H1 (cell line): Measurements from ENCODE around the gene PXDC1.

Experiments used
- CTCF ChIP-seq, 3 experiments: IDR thresholded peaks; 1 replicate in 2 of 3; 2 replicates in 1 of 3; pipeline versions ENCODE4 v1.5.1 to v1.6.1; 2011; ENCODE audit warnings: low read length in 3 of 3, mild to moderate bottlenecking in 3 of 3, inconsistent platforms in 2 of 3, low read depth in 1 of 3, moderate library complexity in 1 of 3; ENCODE audit not compliant: insufficient read depth in 1 of 3; ENCODE audit errors: control extremely low read depth in 1 of 3
- JUN ChIP-seq: IDR thresholded peaks from 2 replicates; pipeline ENCODE4 v1.6.1; 2011; ENCODE audit warnings: low read depth, mild to moderate bottlenecking, improper control_type of control experiment, low read length
- KDM1A ChIP-seq: fragments of 200-600, 300-600 bp; sonication (generic); IDR thresholded peaks from 2 replicates; pipeline ENCODE4 v1.7.1; 2016; ENCODE audit warnings: mild to moderate bottlenecking, low read length, borderline replicate concordance
- MAFK ChIP-seq: IDR thresholded peaks from 2 replicates; pipeline ENCODE4 v1.6.1; 2012; ENCODE audit warnings: low read depth, mild to moderate bottlenecking, improper control_type of control experiment, low read length
- POLR2A ChIP-seq, 2 experiments: IDR thresholded peaks; 1 replicate in 1 of 2; 2 replicates in 1 of 2; pipeline ENCODE4 v1.6.1; 2011; ENCODE audit warnings: low read depth in 2 of 2, low read length in 2 of 2, mild to moderate bottlenecking in 2 of 2; ENCODE audit errors: control extremely low read depth in 1 of 2
- USF2 ChIP-seq: IDR thresholded peaks from 2 replicates; pipeline ENCODE4 v1.6.1; 2011; ENCODE audit warnings: low read length, improper control_type of control experiment
- ZNF274 ChIP-seq: IDR thresholded peaks from 2 replicates; pipeline ENCODE4 v1.7.0; 2012; ENCODE audit warnings: low read length, borderline replicate concordance; ENCODE audit errors: extremely low read depth

GRCh38 chr6:3762852-3763251 lies 11.3 kb upstream of the PXDC1 start:
- TF ChIP-seq CTCF (IDR thresholded peaks at IDR 0.05; ENCODE audit: control extremely low read depth in 1 of 3, insufficient read depth in 1 of 3, low read depth in 1 of 3, low read length in 3 of 3) (no peak), MAFK (no peak), JUN (no peak), USF2 (no peak), POLR2A (IDR thresholded peaks at IDR 0.05; ENCODE audit: control extremely low read depth in 1 of 2, low read depth in 2 of 2, low read length in 2 of 2) (no peak), ZNF274 (no peak), KDM1A (no peak)
